HepG2 (cell line): Measurements from ENCODE around the gene SH3GL1.

Experiments
- ATAD3A ChIP-seq: sonication (generic); formaldehyde crosslinking; IDR thresholded peaks from 2 replicates; pipeline ENCODE4 v1.4.0; 2020; ENCODE audit warnings: missing genetic modification reagents
- ATF7 ChIP-seq, 2 experiments: fragments of 450-650 bp in 1 of 2; sonication (generic) in 1 of 2; formaldehyde crosslinking in 1 of 2; IDR thresholded peaks; 2 replicates each; pipeline versions ENCODE4 v1.4.0 to v1.6.1; 2016 to 2020; ENCODE audit warnings: antibody characterized with exemption in 1 of 2, mild to moderate bottlenecking in 1 of 2, missing genetic modification reagents in 1 of 2
- CC2D1A ChIP-seq: sonication (generic); formaldehyde crosslinking; IDR thresholded peaks from 2 replicates; pipeline ENCODE4 v1.8.1; 2023; ENCODE audit warnings: mild to moderate bottlenecking, missing genetic modification reagents
- CEBPB ChIP-seq: IDR thresholded peaks from 2 replicates; pipeline ENCODE4 v1.6.1; 2011; ENCODE audit warnings: low read depth, low read length, improper control_type of control experiment, borderline replicate concordance
- HNRNPLL ChIP-seq: fragments of 200-400 bp; formaldehyde crosslinking; IDR thresholded peaks from 2 replicates; pipeline ENCODE4 v1.6.1; 2017; ENCODE audit warnings: mild to moderate bottlenecking, low read depth, low read length; ENCODE audit not compliant: poor library complexity, severe bottlenecking
- LRRFIP1 ChIP-seq: sonication (generic); formaldehyde crosslinking; conservative IDR thresholded peaks from 2 replicates; pipeline ENCODE4 v1.4.0; 2020; ENCODE audit warnings: missing genetic modification reagents
- RAD21 ChIP-seq: fragments of 450-650 bp; formaldehyde crosslinking; IDR thresholded peaks from 2 replicates; pipeline ENCODE4 v1.5.0; 2020; ENCODE audit warnings: mild to moderate bottlenecking
- TAF1 ChIP-seq: sonication (generic); formaldehyde crosslinking; IDR thresholded peaks from 2 replicates; pipeline ENCODE4 v1.4.0; 2020; ENCODE audit warnings: missing genetic modification reagents
- ZFP36L1 ChIP-seq: sonication (generic); formaldehyde crosslinking; IDR thresholded peaks from 2 replicates; pipeline ENCODE4 v1.8.0; 2022; ENCODE audit warnings: mild to moderate bottlenecking, missing genetic modification reagents, moderate library complexity
- ZNF781 ChIP-seq: sonication (generic); formaldehyde crosslinking; IDR thresholded peaks from 2 replicates; pipeline ENCODE4 v1.5.1; 2020; ENCODE audit warnings: borderline replicate concordance, mild to moderate bottlenecking, missing genetic modification reagents; ENCODE audit errors: not compliant biosample characterization
- TF ChIP-seq, protein P1 (sequence below): sonication (generic); formaldehyde crosslinking; IDR thresholded peaks from 2 replicates; pipeline ENCODE4 v1.5.1; 2020; ENCODE audit warnings: missing genetic modification reagents, mild to moderate bottlenecking, borderline replicate concordance
- TF ChIP-seq, protein P2 (sequence below): sonication (generic); formaldehyde crosslinking; IDR thresholded peaks from 2 replicates; pipeline ENCODE4 v1.5.0; 2020; ENCODE audit warnings: mild to moderate bottlenecking, missing genetic modification reagents, moderate library complexity
- TF ChIP-seq, protein P3 (sequence below): sonication (generic); formaldehyde crosslinking; IDR thresholded peaks from 2 replicates; pipeline ENCODE4 v1.4.0; 2020; ENCODE audit warnings: mild to moderate bottlenecking, missing genetic modification reagents

DNA sequence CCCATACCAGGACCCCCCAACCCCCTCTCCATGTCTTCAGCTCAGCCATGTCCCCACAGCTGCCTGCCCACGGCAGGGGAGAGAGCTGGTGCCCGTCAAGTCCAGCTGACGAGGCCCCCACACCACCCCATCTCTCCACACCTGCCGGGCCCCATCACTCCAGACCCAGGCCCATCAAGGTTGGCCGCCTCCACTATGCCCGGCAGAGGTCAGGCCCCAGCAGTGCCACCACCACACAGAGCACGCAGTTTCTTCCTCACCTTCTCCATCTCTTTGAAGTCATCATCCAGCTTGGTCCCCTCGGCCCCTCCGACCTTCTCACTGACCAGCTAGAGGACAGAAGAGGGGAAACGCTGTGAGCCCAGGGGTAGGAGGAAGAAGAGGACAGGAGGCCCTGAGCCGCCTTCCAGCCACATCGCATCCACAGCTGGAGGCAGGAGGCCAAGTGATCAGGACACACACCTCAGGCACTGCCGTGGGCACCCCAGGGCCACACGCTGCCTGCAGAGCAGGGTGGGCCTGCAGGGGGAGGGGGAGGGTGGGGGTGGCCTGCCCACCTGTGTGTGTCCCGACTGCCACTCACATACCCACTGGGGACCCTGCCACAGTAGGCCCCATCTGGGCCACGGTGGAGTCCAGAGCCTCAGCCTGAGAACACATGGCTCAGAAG, 33.5 kb downstream of the SH3GL1 start:
- TF ChIP-seq LRRFIP1 (CRISPR knock-in tag) (no peak), HNRNPLL (no peak), RAD21 (CRISPR knock-in tag) (no peak), ZNF781 (CRISPR knock-in tag) (no peak), ATAD3A (CRISPR knock-in tag) (no peak), ZFP36L1 (CRISPR knock-in tag) (no peak), CEBPB (no peak), ATF7 (IDR thresholded peaks at IDR 0.05) (no peak), ATF7 (CRISPR knock-in tag; IDR thresholded peaks at IDR 0.05) (no peak), TAF1 (CRISPR knock-in tag) (no peak), CC2D1A (no peak)
- TF ChIP-seq, protein P1, sequence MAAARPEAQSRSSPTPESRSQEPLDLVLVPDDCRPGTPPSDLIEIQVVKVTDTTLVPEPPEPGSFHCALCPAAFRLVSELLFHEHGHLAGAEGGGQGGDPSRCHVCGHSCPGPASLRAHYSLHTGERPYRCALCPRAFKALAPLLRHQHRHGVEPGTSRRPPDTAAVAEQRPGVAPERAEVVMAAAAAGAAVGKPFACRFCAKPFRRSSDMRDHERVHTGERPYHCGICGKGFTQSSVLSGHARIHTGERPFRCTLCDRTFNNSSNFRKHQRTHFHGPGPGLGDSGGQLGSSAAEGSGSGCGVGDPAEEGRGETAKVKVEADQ (CRISPR knock-in tag) = no peak
- TF ChIP-seq, protein P2, sequence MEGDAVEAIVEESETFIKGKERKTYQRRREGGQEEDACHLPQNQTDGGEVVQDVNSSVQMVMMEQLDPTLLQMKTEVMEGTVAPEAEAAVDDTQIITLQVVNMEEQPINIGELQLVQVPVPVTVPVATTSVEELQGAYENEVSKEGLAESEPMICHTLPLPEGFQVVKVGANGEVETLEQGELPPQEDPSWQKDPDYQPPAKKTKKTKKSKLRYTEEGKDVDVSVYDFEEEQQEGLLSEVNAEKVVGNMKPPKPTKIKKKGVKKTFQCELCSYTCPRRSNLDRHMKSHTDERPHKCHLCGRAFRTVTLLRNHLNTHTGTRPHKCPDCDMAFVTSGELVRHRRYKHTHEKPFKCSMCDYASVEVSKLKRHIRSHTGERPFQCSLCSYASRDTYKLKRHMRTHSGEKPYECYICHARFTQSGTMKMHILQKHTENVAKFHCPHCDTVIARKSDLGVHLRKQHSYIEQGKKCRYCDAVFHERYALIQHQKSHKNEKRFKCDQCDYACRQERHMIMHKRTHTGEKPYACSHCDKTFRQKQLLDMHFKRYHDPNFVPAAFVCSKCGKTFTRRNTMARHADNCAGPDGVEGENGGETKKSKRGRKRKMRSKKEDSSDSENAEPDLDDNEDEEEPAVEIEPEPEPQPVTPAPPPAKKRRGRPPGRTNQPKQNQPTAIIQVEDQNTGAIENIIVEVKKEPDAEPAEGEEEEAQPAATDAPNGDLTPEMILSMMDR (CRISPR knock-in tag) = no peak
- TF ChIP-seq, protein P3, sequence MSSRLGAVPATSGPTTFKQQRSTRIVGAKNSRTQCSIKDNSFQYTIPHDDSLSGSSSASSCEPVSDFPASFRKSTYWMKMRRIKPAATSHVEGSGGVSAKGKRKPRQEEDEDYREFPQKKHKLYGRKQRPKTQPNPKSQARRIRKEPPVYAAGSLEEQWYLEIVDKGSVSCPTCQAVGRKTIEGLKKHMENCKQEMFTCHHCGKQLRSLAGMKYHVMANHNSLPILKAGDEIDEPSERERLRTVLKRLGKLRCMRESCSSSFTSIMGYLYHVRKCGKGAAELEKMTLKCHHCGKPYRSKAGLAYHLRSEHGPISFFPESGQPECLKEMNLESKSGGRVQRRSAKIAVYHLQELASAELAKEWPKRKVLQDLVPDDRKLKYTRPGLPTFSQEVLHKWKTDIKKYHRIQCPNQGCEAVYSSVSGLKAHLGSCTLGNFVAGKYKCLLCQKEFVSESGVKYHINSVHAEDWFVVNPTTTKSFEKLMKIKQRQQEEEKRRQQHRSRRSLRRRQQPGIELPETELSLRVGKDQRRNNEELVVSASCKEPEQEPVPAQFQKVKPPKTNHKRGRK (CRISPR knock-in tag) = no peak
